ENCODE measurements around the gene CSF1R.

GRCh38 chr5:150107909-150108447 is 21.6 kb upstream of the CSF1R start:
- TF ChIP-seq ZNF548 (tag by site-specific recombination; IDR thresholded peaks at IDR 0.05) (no peak), ZNF768 (tag by site-specific recombination; IDR thresholded peaks at IDR 0.05) (no peak), ZNF274 (IDR thresholded peaks at IDR 0.05; ENCODE audit: low read length) (no peak), ZNF274 (tag by site-specific recombination; IDR thresholded peaks at IDR 0.05; ENCODE audit: borderline replicate concordance) (no peak), ZNF350 (tag by site-specific recombination; IDR thresholded peaks at IDR 0.05) (no peak), ZBTB48 (tag by site-specific recombination; IDR thresholded peaks at IDR 0.05) (no peak), ZNF239 (tag by site-specific recombination; IDR thresholded peaks at IDR 0.05) (no peak)
- TF ChIP-seq, protein P1, sequence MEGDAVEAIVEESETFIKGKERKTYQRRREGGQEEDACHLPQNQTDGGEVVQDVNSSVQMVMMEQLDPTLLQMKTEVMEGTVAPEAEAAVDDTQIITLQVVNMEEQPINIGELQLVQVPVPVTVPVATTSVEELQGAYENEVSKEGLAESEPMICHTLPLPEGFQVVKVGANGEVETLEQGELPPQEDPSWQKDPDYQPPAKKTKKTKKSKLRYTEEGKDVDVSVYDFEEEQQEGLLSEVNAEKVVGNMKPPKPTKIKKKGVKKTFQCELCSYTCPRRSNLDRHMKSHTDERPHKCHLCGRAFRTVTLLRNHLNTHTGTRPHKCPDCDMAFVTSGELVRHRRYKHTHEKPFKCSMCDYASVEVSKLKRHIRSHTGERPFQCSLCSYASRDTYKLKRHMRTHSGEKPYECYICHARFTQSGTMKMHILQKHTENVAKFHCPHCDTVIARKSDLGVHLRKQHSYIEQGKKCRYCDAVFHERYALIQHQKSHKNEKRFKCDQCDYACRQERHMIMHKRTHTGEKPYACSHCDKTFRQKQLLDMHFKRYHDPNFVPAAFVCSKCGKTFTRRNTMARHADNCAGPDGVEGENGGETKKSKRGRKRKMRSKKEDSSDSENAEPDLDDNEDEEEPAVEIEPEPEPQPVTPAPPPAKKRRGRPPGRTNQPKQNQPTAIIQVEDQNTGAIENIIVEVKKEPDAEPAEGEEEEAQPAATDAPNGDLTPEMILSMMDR (tag by site-specific recombination; IDR thresholded peaks at IDR 0.05), result no peak
- TF ChIP-seq, protein P2, sequence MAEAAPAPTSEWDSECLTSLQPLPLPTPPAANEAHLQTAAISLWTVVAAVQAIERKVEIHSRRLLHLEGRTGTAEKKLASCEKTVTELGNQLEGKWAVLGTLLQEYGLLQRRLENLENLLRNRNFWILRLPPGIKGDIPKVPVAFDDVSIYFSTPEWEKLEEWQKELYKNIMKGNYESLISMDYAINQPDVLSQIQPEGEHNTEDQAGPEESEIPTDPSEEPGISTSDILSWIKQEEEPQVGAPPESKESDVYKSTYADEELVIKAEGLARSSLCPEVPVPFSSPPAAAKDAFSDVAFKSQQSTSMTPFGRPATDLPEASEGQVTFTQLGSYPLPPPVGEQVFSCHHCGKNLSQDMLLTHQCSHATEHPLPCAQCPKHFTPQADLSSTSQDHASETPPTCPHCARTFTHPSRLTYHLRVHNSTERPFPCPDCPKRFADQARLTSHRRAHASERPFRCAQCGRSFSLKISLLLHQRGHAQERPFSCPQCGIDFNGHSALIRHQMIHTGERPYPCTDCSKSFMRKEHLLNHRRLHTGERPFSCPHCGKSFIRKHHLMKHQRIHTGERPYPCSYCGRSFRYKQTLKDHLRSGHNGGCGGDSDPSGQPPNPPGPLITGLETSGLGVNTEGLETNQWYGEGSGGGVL (tag by site-specific recombination; IDR thresholded peaks at IDR 0.05), result no peak

Measured in HEK293 (cell line).